Neural cell (in vitro differentiated cells): ENCODE data around the gene RAB9A. TPM values are rescaled to one million over a fixed set of nuclear protein-coding genes. Genes with fewer than 3 reads are reported as not detected.

Experiments
- H2AFZ ChIP-seq: fragments of 200-600, 300-800 bp; sonication (generic), shearing (Covaris generic); 2 replicates; pipeline ENCODE4 v1.6.0; 2014; ENCODE audit warnings: low read depth, mild to moderate bottlenecking, antibody characterized with exemption, low read length, moderate library complexity
- H3F3A ChIP-seq: fragments of 200-600 bp; shearing (Covaris generic); 2 replicates; pipeline ENCODE4 v1.6.1; 2016; ENCODE audit warnings: mild to moderate bottlenecking, moderate library complexity, mixed read lengths, antibody characterized with exemption, low read length; ENCODE audit not compliant: insufficient read depth, poor library complexity, severe bottlenecking
- H3K27ac ChIP-seq: fragments of 200-600, 300-800 bp; sonication (generic), shearing (Covaris generic); 2 replicates; pipeline ENCODE4 v1.5.1; 2014; ENCODE audit warnings: mild to moderate bottlenecking, low read length, moderate library complexity
- H3K27me3 ChIP-seq: fragments of 300-800, 200-600 bp; sonication (generic), shearing (Covaris generic); 2 replicates; pipeline ENCODE4 v1.6.0; 2014; ENCODE audit warnings: mild to moderate bottlenecking, low read depth, low read length, moderate library complexity; ENCODE audit not compliant: insufficient read depth
- H3K36me3 ChIP-seq: fragments of 300-800, 200-600 bp; sonication (generic), shearing (Covaris generic); 2 replicates; pipeline ENCODE4 v1.5.1; 2014; ENCODE audit warnings: mild to moderate bottlenecking, antibody characterized with exemption, low read length, moderate library complexity; ENCODE audit not compliant: insufficient read depth
- H3K4me2 ChIP-seq: fragments of 300-800, 200-600 bp; sonication (generic), shearing (Covaris generic); 2 replicates; pipeline ENCODE4 v1.6.0; 2014; ENCODE audit warnings: mild to moderate bottlenecking, low read length
- H3K4me3 ChIP-seq: fragments of 300-800, 200-600 bp; sonication (generic), shearing (Covaris generic); 2 replicates; pipeline ENCODE4 v1.5.1; 2014; ENCODE audit warnings: mild to moderate bottlenecking, low read length, moderate library complexity
- H3K79me2 ChIP-seq: fragments of 200-600 bp; shearing (Covaris generic); replicated peaks from 2 replicates; pipeline ENCODE4 v1.6.0; 2014; ENCODE audit warnings: mild to moderate bottlenecking, low read length, moderate library complexity; ENCODE audit not compliant: insufficient read depth
- H3K9ac ChIP-seq: fragments of 300-800, 200-600 bp; sonication (generic), shearing (Covaris generic); 2 replicates; pipeline ENCODE4 v1.6.1; 2016; ENCODE audit warnings: mild to moderate bottlenecking, low read length, mixed read lengths
- H3K9me2 ChIP-seq: fragments of 200-600 bp; shearing (Covaris generic); 2 replicates; pipeline ENCODE4 v1.6.1; 2016; ENCODE audit warnings: mild to moderate bottlenecking, low read length, mixed read lengths; ENCODE audit not compliant: insufficient read depth
- H3K9me3 ChIP-seq: fragments of 200-600, 300-800 bp; sonication (generic), shearing (Covaris generic); 2 replicates; pipeline ENCODE4 v1.6.1; 2016; ENCODE audit warnings: mild to moderate bottlenecking, mixed run types, low read length, moderate library complexity, mixed read lengths
- H4K20me1 ChIP-seq: fragments of 200-600 bp; shearing (Covaris generic); 2 replicates; pipeline ENCODE4 v1.6.1; 2016; ENCODE audit warnings: mild to moderate bottlenecking, mixed run types; ENCODE audit not compliant: insufficient read depth
- EP300 ChIP-seq: fragments of 450-650 bp; conservative IDR thresholded peaks from 2 replicates; pipeline ENCODE4 v1.6.1; 2014; ENCODE audit warnings: antibody characterized with exemption, mild to moderate bottlenecking, moderate library complexity; ENCODE audit not compliant: poor library complexity, severe bottlenecking
- EZH2 ChIP-seq: fragments of 200-600, 300-800 bp; shearing (Covaris generic), sonication (generic); IDR thresholded peaks from 2 replicates; pipeline ENCODE4 v1.6.1; 2014; ENCODE audit warnings: antibody characterized with exemption, low read length, borderline replicate concordance, mild to moderate bottlenecking; ENCODE audit not compliant: insufficient read depth, poor library complexity, severe bottlenecking
- MXI1 ChIP-seq: fragments of 450-650 bp; conservative IDR thresholded peaks from 2 replicates; pipeline ENCODE4 v1.6.1; 2014; ENCODE audit warnings: antibody characterized with exemption, mild to moderate bottlenecking; ENCODE audit not compliant: poor library complexity, severe bottlenecking
- POLR2AphosphoS5 ChIP-seq: IDR thresholded peaks from 2 replicates; pipeline ENCODE4 v1.6.1; 2012
- RAD21 ChIP-seq: fragments of 450-650 bp; conservative IDR thresholded peaks from 2 replicates; pipeline ENCODE4 v1.6.1; 2014; ENCODE audit warnings: antibody characterized with exemption, mild to moderate bottlenecking, moderate library complexity
- SMC3 ChIP-seq: fragments of 450-650 bp; conservative IDR thresholded peaks from 2 replicates; pipeline ENCODE4 v1.6.1; 2014; ENCODE audit warnings: antibody characterized with exemption, mild to moderate bottlenecking, moderate library complexity; ENCODE audit not compliant: poor library complexity
- TAF1 ChIP-seq: IDR thresholded peaks from 2 replicates; pipeline ENCODE4 v1.6.1; 2012; ENCODE audit warnings: low read depth
- polyA plus RNA-seq: library from polyadenylated mRNA; depleted of rRNA; stranded (reverse); fragments of >200 nt; gene quantifications from 2 replicates; pipeline ENCODE4 v1.2.3, GENCODE V29; 2014
- TF ChIP-seq, protein P1 (sequence below): IDR thresholded peaks from 2 replicates; pipeline ENCODE4 v1.6.1; 2012; ENCODE audit warnings: borderline replicate concordance
- TF ChIP-seq, protein P2 (sequence below): fragments of 450-650 bp; IDR thresholded peaks from 2 replicates; pipeline ENCODE4 v1.5.1; 2014; ENCODE audit warnings: antibody characterized with exemption, mild to moderate bottlenecking, moderate library complexity; ENCODE audit not compliant: poor library complexity, severe bottlenecking

The RAB9A gene
- polyA plus RNA-seq, 1 donor from 2014 or later: 26.9 TPM

GRCh38 chrX:13651150-13651549 lies 37.8 kb upstream of the RAB9A start:
- TF ChIP-seq SMC3 (no peak), MXI1 (no peak), RAD21 (no peak), EP300 (no peak), TAF1 (no peak), POLR2AphosphoS5 (no peak), EZH2 (no peak)
- TF ChIP-seq, protein P1, sequence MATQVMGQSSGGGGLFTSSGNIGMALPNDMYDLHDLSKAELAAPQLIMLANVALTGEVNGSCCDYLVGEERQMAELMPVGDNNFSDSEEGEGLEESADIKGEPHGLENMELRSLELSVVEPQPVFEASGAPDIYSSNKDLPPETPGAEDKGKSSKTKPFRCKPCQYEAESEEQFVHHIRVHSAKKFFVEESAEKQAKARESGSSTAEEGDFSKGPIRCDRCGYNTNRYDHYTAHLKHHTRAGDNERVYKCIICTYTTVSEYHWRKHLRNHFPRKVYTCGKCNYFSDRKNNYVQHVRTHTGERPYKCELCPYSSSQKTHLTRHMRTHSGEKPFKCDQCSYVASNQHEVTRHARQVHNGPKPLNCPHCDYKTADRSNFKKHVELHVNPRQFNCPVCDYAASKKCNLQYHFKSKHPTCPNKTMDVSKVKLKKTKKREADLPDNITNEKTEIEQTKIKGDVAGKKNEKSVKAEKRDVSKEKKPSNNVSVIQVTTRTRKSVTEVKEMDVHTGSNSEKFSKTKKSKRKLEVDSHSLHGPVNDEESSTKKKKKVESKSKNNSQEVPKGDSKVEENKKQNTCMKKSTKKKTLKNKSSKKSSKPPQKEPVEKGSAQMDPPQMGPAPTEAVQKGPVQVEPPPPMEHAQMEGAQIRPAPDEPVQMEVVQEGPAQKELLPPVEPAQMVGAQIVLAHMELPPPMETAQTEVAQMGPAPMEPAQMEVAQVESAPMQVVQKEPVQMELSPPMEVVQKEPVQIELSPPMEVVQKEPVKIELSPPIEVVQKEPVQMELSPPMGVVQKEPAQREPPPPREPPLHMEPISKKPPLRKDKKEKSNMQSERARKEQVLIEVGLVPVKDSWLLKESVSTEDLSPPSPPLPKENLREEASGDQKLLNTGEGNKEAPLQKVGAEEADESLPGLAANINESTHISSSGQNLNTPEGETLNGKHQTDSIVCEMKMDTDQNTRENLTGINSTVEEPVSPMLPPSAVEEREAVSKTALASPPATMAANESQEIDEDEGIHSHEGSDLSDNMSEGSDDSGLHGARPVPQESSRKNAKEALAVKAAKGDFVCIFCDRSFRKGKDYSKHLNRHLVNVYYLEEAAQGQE: no peak
- TF ChIP-seq, protein P2, sequence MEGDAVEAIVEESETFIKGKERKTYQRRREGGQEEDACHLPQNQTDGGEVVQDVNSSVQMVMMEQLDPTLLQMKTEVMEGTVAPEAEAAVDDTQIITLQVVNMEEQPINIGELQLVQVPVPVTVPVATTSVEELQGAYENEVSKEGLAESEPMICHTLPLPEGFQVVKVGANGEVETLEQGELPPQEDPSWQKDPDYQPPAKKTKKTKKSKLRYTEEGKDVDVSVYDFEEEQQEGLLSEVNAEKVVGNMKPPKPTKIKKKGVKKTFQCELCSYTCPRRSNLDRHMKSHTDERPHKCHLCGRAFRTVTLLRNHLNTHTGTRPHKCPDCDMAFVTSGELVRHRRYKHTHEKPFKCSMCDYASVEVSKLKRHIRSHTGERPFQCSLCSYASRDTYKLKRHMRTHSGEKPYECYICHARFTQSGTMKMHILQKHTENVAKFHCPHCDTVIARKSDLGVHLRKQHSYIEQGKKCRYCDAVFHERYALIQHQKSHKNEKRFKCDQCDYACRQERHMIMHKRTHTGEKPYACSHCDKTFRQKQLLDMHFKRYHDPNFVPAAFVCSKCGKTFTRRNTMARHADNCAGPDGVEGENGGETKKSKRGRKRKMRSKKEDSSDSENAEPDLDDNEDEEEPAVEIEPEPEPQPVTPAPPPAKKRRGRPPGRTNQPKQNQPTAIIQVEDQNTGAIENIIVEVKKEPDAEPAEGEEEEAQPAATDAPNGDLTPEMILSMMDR: no peak
- Histone ChIP-seq H3K4me3 (no peak overlapping the region), H3K79me2 (no peaks in the 10 kb centered on the region), H4K20me1 (no peaks in the 10 kb centered on the region), H3K9ac (no peak overlapping the region), H3K27ac (no peak overlapping the region), H2AFZ (no peak overlapping the region), H3K4me2 (no peak overlapping the region), H3K9me3 (no peaks in the 10 kb centered on the region), H3K36me3 (no peaks in the 10 kb centered on the region), H3K27me3 (no peaks in the 10 kb centered on the region), H3K9me2 (no peaks in the 10 kb centered on the region), H3F3A (no peaks in the 10 kb centered on the region)

DNA sequence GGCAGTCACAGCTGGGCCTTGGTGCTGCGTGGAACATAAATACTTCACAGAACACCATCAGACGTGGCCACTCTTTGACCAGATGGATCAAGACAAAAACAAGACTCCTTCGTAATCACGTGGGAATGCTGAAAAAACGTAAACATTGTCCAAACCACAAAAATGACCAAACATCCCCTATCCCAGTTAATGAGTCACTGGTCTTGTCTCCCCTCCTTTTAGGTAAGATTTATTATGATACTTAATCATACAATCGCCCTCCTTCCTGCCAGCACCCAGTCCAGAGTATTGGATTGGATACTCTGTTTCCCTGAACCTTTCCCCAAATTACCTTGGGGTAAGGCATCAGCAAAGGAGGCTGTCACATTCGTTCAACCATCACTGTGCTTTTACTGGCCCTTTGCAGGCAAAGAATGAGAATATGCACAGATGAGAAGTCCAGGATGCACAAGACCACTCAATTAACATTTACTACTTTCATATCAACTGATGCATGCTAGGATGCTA lies 36.6 kb upstream of the RAB9A start:
- Histone ChIP-seq H3K4me2 (peak overlapping the region; percentile 30), H3K4me3 (peak overlapping the region; percentile 80), H3K9me2 (no peaks in the 10 kb centered on the region), H3K9ac (peak overlapping the region; percentile 20), H2AFZ (peak overlapping the region; percentile 65), H3F3A (no peaks in the 10 kb centered on the region), H3K36me3 (no peaks in the 10 kb centered on the region), H4K20me1 (no peaks in the 10 kb centered on the region), H3K9me3 (no peaks in the 10 kb centered on the region), H3K27me3 (no peaks in the 10 kb centered on the region), H3K79me2 (no peaks in the 10 kb centered on the region), H3K27ac (no peak overlapping the region)
- TF ChIP-seq, protein P2: no peak
- TF ChIP-seq EZH2: no peak
- no peak for TF ChIP-seq MXI1
